Esophagus squamous epithelium (tissue), 4 donors: ENCODE results near the gene CHTOP.

ENCODE experiments used
- CTCF ChIP-seq, 6 experiments: fragments of 450-650 bp in 4 of 6; fragments of 200-600 bp in 2 of 6; sonication (generic) in 2 of 6; IDR thresholded peaks; one replicate each; pipeline ENCODE4 v1.5.1; 2016 to 2019; ENCODE audit warnings: antibody characterized with exemption in 6 of 6, mild to moderate bottlenecking in 4 of 6, moderate library complexity in 4 of 6
- POLR2A ChIP-seq, 4 donors: fragments of 450-650 bp; IDR thresholded peaks; one replicate each; pipeline ENCODE4 v1.6.1; 2017; ENCODE audit warnings: antibody characterized with exemption in 4 of 4, mild to moderate bottlenecking in 4 of 4, moderate library complexity in 3 of 4

GRCh38 chr1:153635872-153636271, 2.0 kb downstream of the CHTOP start:
- no peak for TF ChIP-seq CTCF (IDR thresholded peaks at IDR 0.05)
- no peak for TF ChIP-seq POLR2A (IDR thresholded peaks at IDR 0.05)
